ENCODE results near the gene SLC25A41.

The SLC25A41 gene

DNA sequence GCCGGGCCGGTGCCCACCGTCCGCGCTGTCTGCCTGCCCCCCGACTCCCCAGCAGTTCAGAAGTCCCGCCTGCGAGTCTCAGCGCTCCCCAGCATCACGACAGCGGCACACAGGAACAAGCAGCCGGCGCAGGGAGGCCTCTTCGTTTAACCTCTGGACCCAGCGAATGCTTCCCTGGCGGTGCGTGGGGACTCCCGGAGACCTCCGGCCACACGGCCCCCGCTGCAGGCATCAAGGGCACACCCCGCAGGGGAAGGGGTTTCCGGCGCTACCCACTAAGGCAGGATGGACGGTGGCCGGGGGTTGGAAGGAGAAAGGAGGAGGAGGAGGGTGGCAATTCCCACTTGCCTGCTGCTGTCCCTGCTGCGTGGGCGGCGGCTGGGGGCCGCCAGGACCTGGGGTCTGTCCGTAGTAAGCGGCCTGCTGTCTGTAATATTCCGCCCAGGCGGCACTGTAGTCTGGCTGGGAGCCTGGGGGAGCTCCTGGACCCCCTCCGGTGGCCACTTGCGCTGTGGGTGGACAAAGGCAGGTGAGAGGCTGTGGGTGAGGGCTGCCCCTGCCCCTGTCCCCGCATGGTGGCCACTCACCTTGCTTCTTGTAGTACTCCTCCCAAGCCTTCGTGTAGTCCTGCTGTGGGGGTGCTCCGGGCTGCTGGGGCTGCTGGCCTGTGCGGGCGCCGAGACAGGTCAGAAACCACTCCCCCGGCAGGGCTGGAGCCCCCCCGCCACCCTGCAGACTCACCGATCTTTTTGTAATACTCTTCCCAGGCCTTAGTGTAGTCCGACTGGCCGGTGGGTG lies 18.6 kb downstream of the SLC25A41 start:
- TF ChIP-seq, protein P1, sequence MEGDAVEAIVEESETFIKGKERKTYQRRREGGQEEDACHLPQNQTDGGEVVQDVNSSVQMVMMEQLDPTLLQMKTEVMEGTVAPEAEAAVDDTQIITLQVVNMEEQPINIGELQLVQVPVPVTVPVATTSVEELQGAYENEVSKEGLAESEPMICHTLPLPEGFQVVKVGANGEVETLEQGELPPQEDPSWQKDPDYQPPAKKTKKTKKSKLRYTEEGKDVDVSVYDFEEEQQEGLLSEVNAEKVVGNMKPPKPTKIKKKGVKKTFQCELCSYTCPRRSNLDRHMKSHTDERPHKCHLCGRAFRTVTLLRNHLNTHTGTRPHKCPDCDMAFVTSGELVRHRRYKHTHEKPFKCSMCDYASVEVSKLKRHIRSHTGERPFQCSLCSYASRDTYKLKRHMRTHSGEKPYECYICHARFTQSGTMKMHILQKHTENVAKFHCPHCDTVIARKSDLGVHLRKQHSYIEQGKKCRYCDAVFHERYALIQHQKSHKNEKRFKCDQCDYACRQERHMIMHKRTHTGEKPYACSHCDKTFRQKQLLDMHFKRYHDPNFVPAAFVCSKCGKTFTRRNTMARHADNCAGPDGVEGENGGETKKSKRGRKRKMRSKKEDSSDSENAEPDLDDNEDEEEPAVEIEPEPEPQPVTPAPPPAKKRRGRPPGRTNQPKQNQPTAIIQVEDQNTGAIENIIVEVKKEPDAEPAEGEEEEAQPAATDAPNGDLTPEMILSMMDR (IDR thresholded peaks at IDR 0.05; ENCODE audit: control insufficient read depth, extremely low read depth, insufficient read depth), result no peak
- H3K4me3 ChIP-seq (ENCODE audit: low read depth, low read length), result no peak overlapping the region
- DNase-seq (ENCODE audit: low read depth), result no peak

DNA sequence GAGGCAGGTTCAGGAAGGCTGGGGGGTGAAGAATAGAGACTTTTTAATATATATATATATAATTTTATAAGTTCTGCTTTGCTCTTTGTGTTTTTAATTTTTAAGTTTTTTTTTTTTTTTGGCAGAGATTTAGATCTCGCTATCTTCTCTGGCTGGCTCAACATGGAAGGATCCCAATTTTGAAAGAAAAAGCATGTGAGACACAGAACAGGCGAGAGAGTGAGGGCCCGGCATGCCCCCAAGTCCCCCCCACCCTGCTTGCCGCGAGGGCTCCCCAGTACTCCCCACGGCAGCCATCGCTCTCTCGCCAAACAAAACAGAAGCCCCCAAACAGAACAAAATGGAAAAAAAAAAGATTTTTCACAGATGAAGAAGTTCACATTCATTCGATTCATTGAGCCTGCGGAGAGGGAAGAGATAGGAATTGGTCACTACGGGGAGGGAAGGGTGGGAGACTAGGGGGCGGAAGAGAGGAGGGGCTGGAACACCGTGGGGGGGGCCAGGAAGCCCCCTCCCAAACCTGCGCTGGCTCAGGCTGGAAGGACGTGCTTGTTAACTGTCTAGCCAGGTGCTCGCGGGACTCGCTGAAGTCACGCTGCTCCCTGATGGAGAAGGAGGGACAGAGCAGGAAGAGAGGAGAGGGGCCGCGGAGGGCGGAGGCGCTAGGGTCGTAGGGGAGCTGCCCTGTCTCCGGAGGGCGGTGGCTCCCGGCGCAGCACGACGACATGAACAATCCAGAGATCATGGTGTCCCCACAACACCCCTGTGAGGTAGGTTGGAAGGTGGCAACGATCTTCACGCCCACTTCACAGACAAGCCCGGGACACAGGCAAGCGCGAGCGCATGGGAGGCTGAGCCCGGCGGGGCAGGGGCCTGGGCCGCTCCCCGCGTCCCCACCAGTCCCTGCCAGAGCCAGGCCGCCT lies 19.6 kb downstream of the SLC25A41 start:
- DNase-seq (ENCODE audit: low read depth), result no peak
- TF ChIP-seq, protein P1 (IDR thresholded peaks at IDR 0.05; ENCODE audit: control insufficient read depth, extremely low read depth, insufficient read depth), result no peak
- H3K4me3 ChIP-seq (ENCODE audit: low read depth, low read length), result no peak overlapping the region

DNA sequence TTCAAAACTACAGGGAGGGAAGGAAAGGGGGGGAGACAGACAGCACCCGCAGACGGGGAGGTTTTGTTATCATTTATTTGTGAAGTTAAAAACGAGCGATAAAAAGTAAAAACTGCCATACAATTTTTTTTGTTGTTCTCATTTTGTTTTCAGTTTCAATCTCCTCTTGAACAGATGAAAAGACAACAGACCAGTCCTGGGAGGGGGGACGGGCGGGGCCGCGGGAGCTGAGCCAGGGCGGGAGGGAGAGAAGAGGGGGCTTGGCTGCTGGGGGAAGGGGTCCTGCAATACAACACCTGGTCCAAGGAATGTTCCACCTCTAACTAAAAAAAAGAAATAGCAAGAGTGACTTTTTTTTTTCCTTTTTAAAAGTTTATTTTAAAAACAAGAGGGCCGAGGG lies 20.3 kb downstream of the SLC25A41 start:
- TF ChIP-seq, protein P1 (IDR thresholded peaks at IDR 0.05; ENCODE audit: control insufficient read depth, extremely low read depth, insufficient read depth), result no peak
- H3K4me3 ChIP-seq (ENCODE audit: low read depth, low read length), result no peak overlapping the region
- DNase-seq (ENCODE audit: low read depth), result no peak

DNA sequence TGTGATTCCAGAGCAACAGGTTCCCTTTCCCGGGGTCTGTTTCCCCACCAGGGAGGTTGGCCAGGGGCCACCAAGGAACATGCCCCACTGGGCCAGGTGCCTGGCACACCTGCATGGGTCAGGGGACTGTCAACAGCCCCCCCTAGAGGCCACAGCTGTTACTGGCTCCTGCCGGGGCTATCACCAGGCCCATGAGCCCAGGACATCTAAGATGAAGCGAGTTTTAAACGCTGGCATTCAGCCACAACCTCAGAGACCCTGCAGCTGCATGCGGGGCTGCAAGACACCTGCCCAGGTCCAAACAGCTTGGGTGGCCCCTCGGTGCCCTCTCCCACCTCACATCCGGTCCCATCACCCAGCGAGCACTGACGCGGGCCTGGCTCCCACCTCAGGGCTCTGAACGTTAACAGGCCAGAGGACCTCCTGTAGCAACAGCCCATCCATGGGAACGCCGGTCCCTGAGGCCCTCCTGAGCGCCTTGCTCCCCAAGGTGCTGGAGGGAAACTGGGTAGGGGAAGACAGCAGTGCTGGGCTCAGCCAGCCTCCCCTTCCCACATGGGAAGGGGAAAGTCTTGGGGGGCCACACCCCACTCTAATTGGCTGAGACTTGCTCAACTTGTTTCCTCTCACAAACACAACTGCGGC lies 21.0 kb downstream of the SLC25A41 start:
- no peak overlapping the region for H3K4me3 ChIP-seq (ENCODE audit: low read depth, low read length)
- TF ChIP-seq, protein P1 (IDR thresholded peaks at IDR 0.05; ENCODE audit: control insufficient read depth, extremely low read depth, insufficient read depth), result peak; percentile 42
- DNase-seq (ENCODE audit: low read depth), result no peak

DNA sequence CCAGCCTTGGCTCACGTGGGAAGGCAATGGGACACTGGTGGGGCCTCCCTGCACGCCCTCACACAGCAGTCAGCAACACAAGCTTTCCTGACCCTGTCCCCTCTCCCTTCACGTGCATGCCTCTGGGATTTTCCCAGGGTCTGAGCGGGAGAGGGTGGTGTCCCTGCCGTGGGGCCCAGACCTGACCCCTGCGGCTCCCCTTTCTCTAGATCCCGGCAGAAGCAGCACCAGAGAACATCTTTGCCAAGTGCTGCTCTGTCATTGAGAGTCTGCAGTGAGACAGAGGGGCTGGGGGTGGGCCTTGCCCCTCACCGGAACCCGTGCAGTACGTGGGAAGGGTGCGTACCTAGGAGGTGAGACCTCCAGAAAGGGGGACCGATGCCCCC lies 21.5 kb downstream of the SLC25A41 start:
- TF ChIP-seq, protein P1 (IDR thresholded peaks at IDR 0.05; ENCODE audit: control insufficient read depth, extremely low read depth, insufficient read depth), result no peak
- DNase-seq (ENCODE audit: low read depth), result no peak
- H3K4me3 ChIP-seq (ENCODE audit: low read depth, low read length), result no peak overlapping the region

DNA sequence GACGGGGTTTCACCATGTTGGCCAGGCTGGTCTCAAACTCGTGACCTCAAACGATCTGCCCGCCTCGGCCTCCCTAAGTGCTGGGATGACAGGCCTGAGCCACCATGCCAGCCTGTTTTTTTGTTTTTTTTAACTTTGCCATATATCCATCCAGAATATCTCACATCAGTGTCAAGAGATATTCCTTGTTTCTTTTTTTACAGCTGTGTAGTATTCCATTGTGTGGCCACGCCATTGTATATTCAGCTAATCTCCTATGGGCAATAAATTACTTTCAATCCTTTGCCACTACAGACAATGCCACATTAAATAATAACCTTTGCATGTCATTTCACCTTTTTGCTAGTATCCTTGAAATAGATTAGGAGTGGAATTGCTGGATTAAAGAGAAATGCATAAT lies 24.2 kb downstream of the SLC25A41 start:
- TF ChIP-seq, protein P1 (IDR thresholded peaks at IDR 0.05; ENCODE audit: control insufficient read depth, extremely low read depth, insufficient read depth), result no peak
- DNase-seq (ENCODE audit: low read depth), result no peak
- H3K4me3 ChIP-seq (ENCODE audit: low read depth, low read length), result no peak overlapping the region

All from LNCaP clone FGC (cell line).